GM21786 (cell line): ENCODE measurements around the gene TM9SF3.

ENCODE experiments used
- ATAC-seq: cut with Tn5 transposase; IDR thresholded peaks from one replicate; pipeline ENCODE4 v1.9.1; 2021; ENCODE audit not compliant: unreplicated experiment

Gene TM9SF3

DNA sequence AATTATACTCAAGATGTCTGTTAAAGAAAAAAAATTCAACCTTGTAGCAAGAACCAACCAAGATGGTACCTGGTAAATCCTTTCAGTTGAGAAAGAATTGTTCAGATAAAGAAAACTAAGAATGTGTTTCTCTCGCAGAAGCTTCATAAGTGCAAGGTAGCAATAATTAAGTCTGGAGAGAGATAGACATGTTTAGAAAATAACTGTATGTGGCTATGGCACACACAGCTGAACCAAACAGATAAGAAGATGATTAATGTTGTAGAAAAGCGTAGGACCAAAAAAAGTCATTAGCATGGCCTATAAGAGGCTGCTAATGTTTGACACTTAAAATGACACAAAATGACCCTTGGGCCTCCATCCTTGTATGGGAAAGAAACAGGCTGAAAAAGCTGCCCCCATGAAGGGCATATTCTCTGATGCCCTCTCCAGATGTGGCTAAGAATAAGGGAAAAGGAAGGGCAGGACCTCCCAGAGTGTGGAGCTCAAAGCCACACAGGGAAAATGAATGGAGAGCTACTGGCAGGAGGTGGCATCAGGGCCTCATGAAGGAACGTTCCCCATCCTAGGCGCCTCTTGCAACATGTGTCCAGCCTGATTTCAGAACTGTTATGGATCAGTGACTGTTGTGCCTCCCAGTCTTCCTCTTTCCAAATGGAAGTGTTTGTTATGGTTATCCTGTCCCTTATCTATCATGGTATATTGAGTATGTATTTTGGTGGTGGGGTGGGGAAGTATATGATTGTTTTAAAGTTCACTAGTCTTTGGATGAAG, 103.8 kb downstream of the TM9SF3 start:
- ATAC-seq, result no peak

DNA sequence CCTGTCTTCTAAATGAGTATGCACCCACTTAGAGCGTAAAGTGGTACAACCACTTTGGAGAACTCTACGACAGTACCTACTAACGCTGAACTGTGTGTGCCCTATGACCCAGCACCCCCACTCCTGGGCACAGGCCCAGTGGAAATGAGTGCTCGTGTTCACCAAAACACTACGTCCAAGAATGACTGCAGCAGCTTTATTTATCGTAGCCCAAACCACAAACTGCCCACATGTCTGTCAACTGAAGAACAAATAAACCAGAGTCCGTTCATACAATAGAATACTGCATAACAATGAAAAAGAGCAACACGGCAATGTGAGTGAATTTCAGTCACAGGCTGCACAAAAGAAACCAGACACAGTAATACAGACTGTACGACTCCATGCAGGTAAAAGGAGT, 108.5 kb downstream of the TM9SF3 start:
- ATAC-seq, result no peak

DNA sequence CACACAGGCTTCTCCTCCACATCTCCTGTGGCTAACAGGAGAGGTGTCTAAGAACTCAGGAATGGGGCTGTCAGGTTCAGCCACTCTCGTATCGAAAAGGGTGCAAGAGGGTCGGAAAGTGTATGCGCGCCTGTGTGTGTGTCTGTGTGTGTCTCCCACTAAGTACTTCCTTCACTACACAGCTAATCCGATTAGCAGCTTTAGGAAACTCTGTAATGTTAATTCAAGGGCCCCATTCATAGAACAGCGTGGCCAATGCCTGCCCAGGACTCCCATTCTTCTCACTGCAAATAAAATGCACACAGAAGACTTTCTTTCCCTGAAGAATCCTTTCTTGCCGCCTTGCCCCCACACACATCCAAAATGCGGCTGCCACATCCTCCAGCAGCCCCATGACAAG, 112.9 kb downstream of the TM9SF3 start:
- no peak for ATAC-seq

DNA sequence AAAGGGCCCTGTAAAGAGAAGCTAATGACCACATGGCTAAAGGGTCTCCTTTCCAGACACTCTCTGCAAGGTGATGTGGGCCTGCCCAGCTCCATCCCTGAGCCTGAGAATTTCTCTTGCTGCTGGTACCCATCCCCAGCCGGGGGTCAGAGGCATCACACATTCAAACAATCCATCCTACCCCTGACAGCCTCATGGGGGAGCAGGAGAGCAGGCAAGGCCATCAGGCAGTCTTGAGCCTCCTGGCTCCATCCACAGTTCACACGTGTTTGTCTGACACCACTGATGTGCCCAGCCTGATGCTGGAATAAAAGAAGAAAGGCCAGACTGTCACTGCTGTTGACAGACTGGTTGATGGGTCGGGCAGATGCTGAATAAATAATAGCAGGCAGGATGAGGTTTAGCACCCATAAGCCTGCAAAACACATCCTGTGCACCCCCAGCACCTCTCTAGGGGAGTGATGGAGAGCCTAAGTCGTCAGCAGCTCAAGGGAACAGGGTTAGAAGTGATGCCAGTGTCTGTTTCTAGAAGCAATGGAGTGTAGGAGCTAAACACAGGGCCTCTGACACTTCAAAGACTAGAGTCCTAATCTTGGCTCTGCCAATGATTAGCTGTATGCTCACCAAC, 116.6 kb downstream of the TM9SF3 start:
- no peak for ATAC-seq

DNA sequence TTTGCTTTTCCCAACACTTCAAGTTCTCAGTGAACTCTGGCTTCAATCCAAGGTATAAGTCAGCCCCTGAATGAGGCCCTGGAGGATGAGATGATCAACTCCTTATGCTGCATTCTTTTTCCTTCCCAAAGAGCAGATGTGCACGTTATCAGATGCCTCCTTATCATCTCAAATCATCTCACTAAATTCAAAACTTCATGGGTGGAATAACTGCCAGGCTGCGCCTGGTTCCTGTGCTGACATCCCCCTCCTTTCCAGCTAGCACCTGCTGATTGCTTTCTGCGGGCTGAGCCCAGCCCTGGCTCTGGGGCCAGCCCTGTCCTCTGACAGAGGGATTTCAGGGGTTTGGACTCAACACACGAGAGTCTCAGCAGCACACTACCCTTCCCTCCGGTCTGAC, 118.0 kb downstream of the TM9SF3 start:
- ATAC-seq, result no peak
